Measurements from ENCODE around the gene ZAP70.
"Not testable (repeated sequence)": the region's sequence is repeated elsewhere in the genome, so short reads cannot be mapped to it uniquely, and the experiment has no call there.

The ZAP70 gene

GRCh38 chr2:97698530-97698929 is 14.8 kb upstream of the ZAP70 start:
- DNase-seq (ENCODE audit: low read depth) = no peak

- peak; percentile 50 for DNase-seq (ENCODE audit: low read depth)
Measured at GRCh38 chr2:97699765-97700444, 13.5 kb upstream of the ZAP70 start.

- DNase-seq (ENCODE audit: low read depth) = no peak
Measured at GRCh38 chr2:97701186-97701585, 12.2 kb upstream of the ZAP70 start.

- no peak for DNase-seq (ENCODE audit: low read depth)
Measured at GRCh38 chr2:97701851-97702465, 11.4 kb upstream of the ZAP70 start.

- DNase-seq (ENCODE audit: low read depth) = no peak
Measured at GRCh38 chr2:97702731-97703470, 10.5 kb upstream of the ZAP70 start.

GRCh38 chr2:97703741-97704140 is 9.6 kb upstream of the ZAP70 start:
- no peak for DNase-seq (ENCODE audit: low read depth)

GRCh38 chr2:97704989-97705388 is 8.4 kb upstream of the ZAP70 start:
- no peak for DNase-seq (ENCODE audit: low read depth)

GRCh38 chr2:97706112-97706511 is 7.3 kb upstream of the ZAP70 start:
- DNase-seq (ENCODE audit: low read depth) = no peak

GRCh38 chr2:97706708-97707345 is 6.5 kb upstream of the ZAP70 start:
- no peak for DNase-seq (ENCODE audit: low read depth)

GRCh38 chr2:97707362-97708047 is 5.9 kb upstream of the ZAP70 start:
- no peak for DNase-seq (ENCODE audit: low read depth)

GRCh38 chr2:97708048-97708380 is 5.4 kb upstream of the ZAP70 start:
- no peak for DNase-seq (ENCODE audit: low read depth)

- DNase-seq (ENCODE audit: low read depth) = no peak
Measured at GRCh38 chr2:97708608-97709007, 4.8 kb upstream of the ZAP70 start.

- no peak for DNase-seq (ENCODE audit: low read depth)
Measured at GRCh38 chr2:97711394-97711711, 2.0 kb upstream of the ZAP70 start.

GRCh38 chr2:97712175-97712574 is 1.2 kb upstream of the ZAP70 start:
- not testable (repeated sequence) for DNase-seq (ENCODE audit: low read depth)

GRCh38 chr2:97712693-97713295 is 582 bp upstream of the ZAP70 start:
- peak; percentile 55 for DNase-seq (ENCODE audit: low read depth)

- no peak for DNase-seq (ENCODE audit: low read depth)
Measured at GRCh38 chr2:97714084-97714949, 941 bp downstream of the ZAP70 start.

GRCh38 chr2:97714950-97715652 is 1.7 kb downstream of the ZAP70 start:
- no peak for DNase-seq (ENCODE audit: low read depth)

- no peak for DNase-seq (ENCODE audit: low read depth)
Measured at GRCh38 chr2:97715951-97716694, 2.7 kb downstream of the ZAP70 start.

GRCh38 chr2:97716695-97717612 is 3.6 kb downstream of the ZAP70 start:
- DNase-seq (ENCODE audit: low read depth) = no peak

All from stimulated activated CD4-positive, alpha-beta T cell treated with anti-CD3 and anti-CD28 coated beads, Interleukin-2, amount 100 ng/mL, for 4 hours (primary cell).